Measurements from ENCODE around the gene TMEM250.

TMEM250 gene

DNA sequence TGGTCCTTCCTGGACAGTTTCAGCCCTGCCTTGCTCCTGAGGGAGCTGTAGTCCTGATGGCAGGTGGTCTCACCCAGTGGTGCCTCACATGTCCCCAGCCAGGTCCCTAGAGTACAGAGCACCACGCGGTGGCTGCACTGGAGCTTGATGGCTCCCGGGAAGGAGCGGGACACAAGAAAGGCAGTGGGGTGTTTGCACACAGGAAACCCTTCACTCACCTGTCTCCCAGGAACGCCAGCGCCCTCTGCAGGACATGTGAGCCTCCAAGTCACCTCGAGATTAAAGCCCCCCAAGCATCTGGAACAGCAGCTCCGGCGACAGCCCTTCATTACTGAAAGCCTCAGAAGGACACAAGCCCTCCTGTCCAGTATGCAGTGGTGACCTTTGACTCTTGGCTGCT lies 19.9 kb upstream of the TMEM250 start:
- no peak for DNase-seq (ENCODE audit: extremely low spot score)
- TF ChIP-seq, protein P1, sequence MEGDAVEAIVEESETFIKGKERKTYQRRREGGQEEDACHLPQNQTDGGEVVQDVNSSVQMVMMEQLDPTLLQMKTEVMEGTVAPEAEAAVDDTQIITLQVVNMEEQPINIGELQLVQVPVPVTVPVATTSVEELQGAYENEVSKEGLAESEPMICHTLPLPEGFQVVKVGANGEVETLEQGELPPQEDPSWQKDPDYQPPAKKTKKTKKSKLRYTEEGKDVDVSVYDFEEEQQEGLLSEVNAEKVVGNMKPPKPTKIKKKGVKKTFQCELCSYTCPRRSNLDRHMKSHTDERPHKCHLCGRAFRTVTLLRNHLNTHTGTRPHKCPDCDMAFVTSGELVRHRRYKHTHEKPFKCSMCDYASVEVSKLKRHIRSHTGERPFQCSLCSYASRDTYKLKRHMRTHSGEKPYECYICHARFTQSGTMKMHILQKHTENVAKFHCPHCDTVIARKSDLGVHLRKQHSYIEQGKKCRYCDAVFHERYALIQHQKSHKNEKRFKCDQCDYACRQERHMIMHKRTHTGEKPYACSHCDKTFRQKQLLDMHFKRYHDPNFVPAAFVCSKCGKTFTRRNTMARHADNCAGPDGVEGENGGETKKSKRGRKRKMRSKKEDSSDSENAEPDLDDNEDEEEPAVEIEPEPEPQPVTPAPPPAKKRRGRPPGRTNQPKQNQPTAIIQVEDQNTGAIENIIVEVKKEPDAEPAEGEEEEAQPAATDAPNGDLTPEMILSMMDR (IDR thresholded peaks at IDR 0.05; ENCODE audit: control extremely low read depth, extremely low read depth, low read depth, missing control alignments): peak; percentile 44
- CTCF ChIA-PET: interaction anchor here (0.7 to 1.6 kb wide), 2 partner anchors 9 to 32 kb away, joined by 3 read pairs; no protein-coding TSS in a partner anchor
- POLR2A ChIA-PET: interaction anchor here (1.0 kb wide), 1 partner anchor 87 kb away, joined by 3 read pairs; no protein-coding TSS in a partner anchor

DNA sequence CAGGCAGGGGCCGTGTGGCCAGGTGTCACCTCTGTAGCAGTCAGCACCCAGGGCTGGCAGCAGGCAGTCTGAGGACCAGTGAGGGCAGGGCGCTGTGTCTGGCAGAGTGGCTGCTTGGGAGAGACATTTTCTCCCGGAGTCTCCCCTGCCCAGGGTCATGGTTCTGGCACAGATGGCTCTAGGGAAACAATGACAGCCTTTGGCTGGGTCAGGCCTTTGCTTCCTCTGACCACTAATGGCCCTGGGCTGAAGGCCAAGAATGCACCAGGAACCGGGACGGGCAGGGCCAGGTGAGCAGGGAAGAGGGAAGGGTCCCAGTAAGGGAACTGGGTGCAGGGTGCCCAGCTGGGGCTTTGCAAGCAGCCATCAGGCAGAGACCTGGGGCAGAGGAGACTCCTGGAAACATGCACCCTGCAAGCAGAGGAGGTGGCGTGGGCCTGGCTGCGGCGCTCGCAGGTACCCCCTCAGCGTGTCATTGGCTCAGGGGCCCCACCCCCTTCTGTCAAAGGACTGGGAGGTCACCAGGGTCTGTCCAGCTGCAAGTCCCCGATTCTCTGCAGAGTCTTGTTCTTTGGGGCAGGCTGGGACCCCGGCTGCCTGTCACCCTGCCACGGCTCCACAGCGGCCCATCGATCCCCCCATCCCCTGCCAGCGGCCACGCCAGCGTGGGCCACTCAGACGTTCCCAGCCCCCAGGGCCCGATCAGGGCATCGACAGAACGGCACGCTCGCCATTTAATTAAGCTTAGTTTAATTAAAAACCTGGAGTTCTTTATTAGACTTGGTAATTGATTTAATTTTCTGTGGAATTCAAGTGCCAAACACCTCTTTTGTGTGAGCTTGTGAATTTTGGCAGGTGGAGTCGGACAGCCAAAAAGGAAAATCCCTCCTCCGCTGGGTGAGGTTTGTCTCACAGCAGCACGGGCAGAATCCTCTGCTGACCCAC lies 18.9 kb upstream of the TMEM250 start:
- no peak for DNase-seq (ENCODE audit: extremely low spot score)
- ChIA-PET CTCF (interaction anchor here (0.7 to 1.6 kb wide), 2 partner anchors 14 to 33 kb away, joined by 3 read pairs; no protein-coding TSS in a partner anchor), POLR2A (interaction anchor here (1.0 kb wide), 1 partner anchor 87 kb away, joined by 3 read pairs; no protein-coding TSS in a partner anchor)
- TF ChIP-seq, protein P1 (IDR thresholded peaks at IDR 0.05; ENCODE audit: control extremely low read depth, extremely low read depth, low read depth, missing control alignments): no peak

DNA sequence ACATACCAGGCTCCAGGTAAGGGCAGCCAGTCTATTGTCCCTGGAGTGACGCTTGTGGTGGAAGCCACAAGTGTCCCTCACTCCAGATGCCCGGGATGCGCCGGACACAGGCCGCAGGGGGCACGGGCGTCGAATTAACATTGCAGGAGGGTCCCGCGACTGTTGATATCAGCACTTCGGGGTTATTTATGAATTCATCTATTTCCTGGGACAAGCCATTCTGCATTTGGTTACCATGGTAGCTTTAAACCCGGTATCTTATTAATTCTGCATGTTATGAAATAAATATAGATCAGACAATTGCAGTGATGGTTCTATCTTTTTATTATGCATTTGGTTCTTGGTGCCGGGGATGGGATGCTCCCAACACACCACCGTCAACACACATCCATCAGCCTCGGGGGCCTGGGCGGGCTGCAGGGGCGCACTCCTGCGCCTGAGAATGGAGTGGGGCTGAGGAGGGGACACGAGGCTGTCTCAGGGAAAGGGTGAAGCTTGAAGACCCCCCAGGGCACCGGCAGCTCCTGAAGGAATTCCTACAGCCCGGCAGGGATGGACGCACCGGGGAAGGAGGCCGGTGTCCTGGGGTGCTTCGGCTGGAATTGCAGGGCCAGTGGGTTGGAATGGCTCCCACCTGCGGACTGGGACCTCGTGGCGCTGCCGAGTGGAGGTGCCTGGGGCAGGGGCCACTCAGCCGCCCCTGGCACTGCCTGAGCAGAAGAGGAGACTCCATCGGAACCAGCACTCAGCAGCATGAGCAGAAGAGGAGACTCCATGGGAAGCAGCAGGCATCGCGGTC lies 17.7 kb upstream of the TMEM250 start:
- no peak for DNase-seq (ENCODE audit: extremely low spot score)
- ChIA-PET POLR2A (no interaction called here), CTCF (no interaction called here)
- TF ChIP-seq, protein P1 (IDR thresholded peaks at IDR 0.05; ENCODE audit: control extremely low read depth, extremely low read depth, low read depth, missing control alignments): no peak

DNA sequence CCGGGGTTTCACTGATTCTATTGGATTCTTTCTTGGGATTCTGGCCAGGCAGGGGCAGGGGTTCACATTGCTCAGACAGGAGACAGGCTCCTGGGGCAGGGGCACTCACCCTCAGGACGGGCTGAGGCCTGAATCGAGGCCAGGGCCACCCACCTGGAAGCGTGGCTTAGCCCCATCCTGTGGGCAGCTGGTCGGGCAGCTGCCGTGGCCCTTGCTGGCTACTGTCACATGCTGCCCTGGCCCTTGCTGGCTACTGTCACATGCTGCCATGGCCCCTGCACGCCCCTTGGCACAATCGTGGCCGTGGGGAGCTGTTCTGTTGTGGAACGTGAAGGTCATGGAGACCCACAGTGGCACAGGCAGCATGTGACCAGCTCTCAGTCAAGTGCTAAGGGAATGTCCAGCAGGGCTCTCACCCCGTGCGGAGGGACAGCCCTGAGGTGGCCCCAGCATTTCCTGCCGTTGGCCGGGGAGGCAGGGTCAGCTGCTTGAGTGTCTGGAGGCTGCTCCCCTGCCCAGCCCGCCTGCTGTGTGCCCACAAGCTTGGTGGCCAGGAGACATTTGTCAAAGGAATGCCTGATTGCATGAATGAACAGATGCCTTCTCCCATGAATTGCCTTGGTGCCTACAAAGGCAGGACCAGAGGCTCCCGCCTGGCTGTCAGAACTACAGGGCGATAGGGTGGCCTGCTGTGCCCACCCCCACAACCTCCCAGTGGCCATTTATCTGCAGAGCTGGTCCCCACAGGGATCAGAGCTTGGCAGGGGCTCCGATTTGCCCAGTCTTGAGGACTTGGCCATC lies 16.9 kb upstream of the TMEM250 start:
- TF ChIP-seq, protein P1 (IDR thresholded peaks at IDR 0.05; ENCODE audit: control extremely low read depth, extremely low read depth, low read depth, missing control alignments): no peak
- no peak for DNase-seq (ENCODE audit: extremely low spot score)
- ChIA-PET CTCF (no interaction called here), POLR2A (no interaction called here)

DNA sequence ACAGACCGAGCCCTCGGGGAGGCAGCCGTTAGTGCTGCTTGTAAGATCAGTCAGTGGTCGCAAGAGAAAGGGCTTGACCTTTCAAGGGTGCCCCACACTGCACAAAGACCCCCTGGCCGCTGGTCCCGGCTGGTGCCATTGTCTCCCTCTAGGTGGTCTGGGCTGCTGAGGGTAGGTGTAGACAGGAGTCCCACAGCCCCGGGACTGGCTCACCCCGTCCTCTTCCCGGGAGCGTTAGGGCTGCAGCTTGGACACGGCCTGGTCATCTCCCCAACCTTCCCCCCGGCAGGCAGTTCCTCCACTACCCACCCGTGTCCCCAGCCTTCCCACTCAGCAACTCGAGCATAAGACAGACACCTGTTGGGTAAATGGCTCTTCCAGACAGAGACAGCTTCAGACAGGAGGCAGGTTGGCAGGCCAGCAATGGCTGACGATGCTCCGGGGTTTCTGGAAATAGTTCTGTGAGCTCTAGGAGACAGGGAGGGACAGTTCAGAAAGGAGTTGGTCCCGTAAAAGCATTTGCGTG lies 15.3 kb upstream of the TMEM250 start:
- ChIA-PET POLR2A (no interaction called here), CTCF (interaction anchor here (1.3 kb wide), 1 partner anchor 8 kb away, joined by 4 read pairs; no protein-coding TSS in a partner anchor)
- no peak for DNase-seq (ENCODE audit: extremely low spot score)
- TF ChIP-seq, protein P1 (IDR thresholded peaks at IDR 0.05; ENCODE audit: control extremely low read depth, extremely low read depth, low read depth, missing control alignments): no peak
